Measurements from ENCODE around the gene ALKBH2.
A peak's percentile ranks its signal among the peaks of the same experiment; 100 is the strongest.

Gene ALKBH2

DNA sequence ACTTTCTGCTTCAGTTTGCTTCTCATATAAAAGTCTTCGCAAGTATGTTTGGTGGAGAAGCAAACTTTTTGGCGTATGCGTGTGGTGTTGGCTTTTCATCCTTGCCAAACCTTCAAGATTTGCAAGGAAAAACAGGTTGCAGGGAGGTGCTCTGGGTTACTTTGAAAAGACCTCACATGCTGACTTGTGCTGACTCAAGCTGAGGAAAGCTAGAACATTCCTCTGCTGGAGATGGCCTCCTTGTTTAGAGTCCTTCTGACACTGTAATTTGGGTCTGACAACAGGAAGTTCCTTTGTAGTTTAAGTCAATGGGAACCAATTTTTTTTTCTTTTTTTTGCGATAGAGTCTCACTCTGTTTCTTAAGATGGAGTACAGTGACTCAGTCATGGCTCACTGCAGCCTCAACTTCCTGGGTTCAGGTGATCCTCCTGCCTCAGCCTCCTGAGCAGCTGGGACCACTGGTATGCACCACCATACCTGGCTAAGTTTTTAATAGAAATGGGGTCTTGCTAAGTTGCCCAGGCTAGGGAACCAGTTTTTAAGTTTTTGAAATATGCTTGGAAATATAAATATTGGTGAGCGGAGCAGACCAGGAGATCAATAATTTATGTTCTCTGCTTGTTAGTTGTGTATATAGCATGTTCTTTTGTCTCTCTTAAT is 20.5 kb upstream of the ALKBH2 start:
- DNase-seq = no peak

DNA sequence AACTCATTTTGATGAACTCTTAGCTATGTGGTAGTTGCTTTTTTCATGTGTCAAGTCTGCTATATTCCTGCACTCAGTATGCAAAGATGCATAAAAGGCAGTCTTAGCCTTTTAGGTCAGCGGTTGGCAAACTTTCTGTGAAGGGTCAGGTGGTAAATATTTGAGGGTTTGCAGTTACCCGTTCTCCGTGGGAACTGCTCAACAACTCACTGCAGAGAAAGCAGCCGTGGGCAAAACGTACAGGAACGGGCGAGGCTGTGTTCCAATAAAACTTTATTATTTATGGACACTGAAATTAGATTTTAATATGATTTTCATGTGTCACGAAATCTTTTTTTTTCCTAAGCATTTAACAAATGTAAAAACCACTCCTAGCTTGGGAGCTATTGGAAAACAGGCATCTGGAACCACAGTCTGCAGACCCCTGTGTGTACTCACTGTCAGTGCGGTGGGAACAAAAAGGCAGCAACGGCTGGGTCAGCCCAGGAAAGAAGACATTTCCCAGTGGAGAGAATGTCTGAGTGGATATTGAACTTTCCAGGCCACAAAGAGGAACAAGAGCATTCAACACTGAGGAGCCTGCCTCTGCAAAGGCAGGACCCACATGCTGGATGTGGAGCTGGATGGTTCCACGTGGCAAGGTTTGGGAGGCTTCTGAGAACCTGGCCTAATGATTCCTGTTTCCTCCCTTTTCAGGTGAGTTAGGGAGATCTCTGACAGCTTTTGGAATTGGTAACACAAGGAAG is 19.6 kb upstream of the ALKBH2 start:
- DNase-seq = no peak

DNA sequence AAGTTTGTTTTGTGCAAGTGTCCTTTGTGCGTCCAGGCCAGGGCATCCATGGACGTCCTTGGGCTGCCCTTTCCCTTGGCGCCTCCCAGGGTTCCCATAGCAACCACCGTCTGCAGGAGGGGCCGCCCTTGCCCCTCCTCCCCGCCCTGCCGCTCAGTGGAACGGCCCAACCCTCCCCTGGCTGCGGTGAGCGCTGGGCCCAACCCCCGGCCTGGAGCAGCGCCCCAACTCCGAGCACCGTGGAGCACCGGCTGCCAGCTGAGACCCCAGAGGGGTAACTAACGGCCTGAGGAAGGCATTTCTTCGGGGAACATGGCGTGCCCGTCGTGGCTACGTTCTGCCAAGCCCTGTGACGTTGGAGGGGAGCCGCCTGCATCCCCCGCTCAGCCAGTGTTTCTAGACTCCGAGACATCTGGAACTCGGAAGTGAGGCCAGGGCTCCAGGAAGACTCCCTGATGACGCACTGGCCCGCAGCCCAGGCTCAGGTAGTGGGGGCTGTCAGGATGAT is 17.8 kb upstream of the ALKBH2 start:
- DNase-seq = peak; percentile 52

DNA sequence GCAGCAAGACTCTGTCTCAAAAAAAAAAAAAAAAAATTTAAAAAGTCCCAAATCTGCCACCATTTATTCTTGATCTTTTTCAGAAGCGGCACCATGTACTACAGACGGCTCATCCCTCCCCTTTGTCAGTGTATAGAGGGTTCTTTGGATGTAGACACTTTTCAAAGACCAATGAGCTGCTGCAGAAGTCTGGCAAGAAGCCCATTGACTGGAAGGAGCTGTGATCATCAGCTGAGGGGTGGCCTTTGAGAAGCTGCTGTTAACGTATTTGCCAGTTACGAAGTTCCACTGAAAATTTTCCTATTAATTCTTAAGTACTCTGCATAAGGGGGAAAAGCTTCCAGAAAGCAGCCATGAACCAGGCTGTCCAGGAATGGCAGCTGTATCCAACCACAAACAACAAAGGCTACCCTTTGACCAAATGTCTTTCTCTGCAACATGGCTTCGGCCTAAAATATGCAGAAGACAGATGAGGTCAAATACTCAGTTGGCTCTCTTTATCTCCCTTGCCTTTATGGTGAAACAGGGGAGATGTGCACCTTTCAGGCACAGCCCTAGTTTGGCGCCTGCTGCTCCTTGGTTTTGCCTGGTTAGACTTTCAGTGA is 16.6 kb upstream of the ALKBH2 start:
- DNase-seq = no peak

DNA sequence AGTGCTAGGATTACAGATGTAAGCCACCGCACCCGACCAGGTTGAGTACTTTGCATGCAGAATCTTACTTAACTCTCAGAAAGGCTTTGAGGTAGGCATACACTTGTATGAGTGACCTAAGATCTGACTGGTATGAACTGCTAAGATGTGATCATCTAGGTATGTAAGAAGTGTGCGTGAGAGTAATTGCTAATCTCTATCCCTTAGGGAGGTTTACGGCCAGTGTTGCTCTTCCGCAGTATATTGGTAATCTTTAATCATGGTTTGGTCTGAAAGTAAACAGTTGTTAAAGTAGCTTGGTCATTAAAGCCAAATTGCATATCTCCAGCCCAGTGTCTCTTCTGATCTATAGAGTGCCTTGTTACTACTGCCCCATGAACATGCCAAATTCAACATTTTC is 11.9 kb upstream of the ALKBH2 start:
- no peak for DNase-seq

DNA sequence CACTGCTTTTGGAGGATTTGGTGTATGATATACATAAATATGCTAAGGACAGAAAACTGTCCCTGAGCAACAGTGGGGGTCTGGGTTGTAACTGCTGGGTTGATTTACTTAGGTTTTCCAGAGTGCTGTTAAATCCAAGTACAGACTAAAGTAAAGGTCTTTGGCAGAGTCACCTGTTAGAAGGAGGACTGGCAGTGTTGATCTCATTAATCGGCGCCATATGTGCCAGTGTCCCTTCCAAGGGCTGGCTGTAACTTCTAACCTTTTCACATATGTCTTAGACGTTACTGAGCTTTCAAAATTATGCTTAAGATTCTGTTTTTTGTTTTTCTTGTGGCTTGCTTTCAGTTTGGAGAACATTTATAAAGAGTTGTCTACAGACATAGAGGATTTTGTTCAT is 9.2 kb upstream of the ALKBH2 start:
- DNase-seq = no peak

DNA sequence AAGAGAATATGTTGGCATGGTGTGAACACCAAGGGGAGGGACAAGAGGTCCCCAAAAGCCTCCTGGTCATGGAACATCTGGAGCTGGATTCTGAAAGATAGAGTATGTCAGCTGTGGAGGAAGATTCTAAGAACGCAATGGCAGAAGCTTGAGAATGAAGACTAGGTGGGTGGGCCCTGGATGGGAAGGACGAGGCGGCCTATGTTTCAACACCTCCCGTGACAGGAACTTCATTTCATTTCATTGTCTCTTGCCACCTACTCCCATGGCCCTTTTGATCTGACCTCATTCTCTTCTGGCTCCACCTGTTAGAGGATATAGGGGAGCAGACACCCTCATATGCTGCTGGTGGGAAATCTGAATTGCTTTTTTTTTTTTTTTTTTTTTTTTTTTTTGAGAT is 7.5 kb upstream of the ALKBH2 start:
- no peak for DNase-seq

DNA sequence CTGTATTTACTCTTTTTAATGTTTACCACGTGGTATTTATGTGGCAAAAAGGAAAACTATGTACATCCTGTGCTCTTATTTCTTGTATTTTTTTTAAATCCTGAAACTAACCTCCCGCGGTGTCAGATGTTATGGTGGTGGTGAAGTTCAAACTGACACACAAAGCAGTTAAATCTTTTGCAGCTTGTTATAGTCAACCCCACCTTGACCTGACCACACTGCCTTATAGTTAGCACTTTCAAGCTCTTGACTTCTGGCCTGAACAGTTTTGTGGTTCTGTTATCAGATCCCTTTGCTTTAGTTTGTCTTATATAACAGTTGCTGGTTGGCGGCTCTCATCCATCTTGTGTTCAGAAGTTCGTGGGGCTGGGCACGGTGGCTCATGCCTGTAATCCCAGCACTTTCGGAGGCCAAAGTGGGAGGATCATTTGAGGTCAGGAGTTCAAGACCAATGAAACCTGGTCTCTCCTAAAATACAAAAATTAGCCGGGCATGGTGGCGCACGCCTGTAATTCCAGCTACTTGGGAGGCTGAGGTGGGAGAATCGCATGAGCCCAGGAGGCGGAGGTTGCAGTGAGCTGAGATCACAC is 6.3 kb upstream of the ALKBH2 start:
- no peak for DNase-seq

DNA sequence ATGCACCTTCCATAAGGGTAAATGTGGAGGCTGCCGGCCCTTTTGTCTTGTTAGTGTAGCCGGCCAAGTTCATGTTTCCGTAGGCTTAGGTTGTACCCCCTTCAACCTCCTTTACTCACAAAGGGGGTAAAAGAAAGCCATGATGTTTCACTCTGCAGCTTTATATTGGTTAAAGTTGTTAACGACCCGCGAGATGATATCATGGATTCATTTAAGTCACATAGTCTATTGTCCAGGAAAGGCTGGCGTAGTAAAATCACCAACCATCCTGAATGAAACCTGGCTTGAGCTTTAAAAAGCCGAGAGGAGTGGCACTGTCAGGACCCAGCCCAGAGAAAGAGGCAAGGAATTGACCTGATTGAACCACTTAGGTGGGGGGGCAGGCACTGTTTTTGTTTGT is 5.4 kb upstream of the ALKBH2 start:
- DNase-seq = no peak

DNA sequence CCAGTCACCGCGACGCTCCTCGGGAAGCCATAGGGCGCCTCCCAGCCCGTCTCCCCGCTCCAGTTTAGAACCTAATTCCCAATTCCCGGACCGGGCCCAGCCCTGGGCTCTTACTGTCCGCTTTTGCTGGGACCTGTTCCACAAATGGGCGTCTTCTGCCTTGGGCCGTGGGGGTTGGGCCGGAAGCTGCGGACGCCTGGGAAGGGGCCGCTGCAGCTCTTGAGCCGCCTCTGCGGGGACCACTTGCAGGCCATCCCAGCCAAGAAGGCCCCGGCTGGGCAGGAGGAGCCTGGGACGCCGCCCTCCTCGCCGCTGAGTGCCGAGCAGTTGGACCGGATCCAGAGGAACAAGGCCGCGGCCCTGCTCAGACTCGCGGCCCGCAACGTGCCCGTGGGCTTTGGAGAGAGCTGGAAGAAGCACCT is 4.9 kb upstream of the ALKBH2 start:
- peak; percentile 46 for DNase-seq

DNA sequence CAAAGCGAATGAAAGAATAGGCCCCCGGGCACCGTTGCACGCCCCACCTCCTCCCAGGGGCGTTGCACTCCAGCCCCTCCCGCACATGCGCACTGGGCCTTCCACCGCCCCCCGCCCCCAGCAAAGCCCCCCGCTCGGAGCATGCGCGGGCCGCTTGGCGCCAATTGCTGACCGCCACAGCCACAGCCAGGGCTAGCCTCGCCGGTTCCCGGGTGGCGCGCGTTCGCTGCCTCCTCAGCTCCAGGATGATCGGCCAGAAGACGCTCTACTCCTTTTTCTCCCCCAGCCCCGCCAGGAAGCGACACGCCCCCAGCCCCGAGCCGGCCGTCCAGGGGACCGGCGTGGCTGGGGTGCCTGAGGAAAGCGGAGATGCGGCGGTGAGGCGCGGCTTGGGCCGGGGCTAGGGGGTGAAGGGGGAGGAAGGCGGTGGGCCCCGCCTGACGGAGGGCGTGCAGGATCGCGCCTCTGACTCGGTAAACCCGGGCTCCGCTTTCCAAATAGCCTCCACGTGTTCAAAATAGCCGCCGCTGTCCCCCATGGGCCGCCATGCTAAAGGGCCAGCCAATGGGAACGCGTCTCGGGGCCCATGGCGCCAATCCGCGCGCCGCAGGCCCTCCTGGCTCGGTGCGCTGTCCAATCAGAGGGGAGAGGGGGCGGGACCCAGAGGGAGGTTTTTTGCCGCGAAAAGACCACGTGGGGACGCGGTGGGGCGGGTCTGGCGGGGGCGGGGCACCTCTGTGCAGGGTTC is 4.3 kb upstream of the ALKBH2 start, which contains the start of gene UNG:
Gene UNG, plus strand, starts transcription at position 163 of the 748 bp plus-strand sequence. Its CDS starts 83 bp downstream, at position 246.
- DNase-seq = peak; percentile 98

DNA sequence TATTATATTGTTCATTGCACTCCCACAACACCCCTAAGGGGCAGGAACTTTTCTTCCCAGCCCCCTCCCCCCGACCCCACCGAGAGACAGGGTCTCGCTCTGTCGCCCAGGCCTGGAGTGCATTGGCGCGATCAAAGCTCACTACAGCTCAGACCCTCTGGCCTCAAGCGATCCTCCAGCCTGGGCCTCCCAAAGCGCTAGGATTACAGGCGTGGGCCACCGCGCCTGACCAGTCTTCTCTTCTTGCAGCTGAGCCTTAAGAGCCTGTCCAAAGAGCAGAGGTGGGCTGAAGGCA is 3.8 kb upstream of the ALKBH2 start:
- no peak for DNase-seq

DNA sequence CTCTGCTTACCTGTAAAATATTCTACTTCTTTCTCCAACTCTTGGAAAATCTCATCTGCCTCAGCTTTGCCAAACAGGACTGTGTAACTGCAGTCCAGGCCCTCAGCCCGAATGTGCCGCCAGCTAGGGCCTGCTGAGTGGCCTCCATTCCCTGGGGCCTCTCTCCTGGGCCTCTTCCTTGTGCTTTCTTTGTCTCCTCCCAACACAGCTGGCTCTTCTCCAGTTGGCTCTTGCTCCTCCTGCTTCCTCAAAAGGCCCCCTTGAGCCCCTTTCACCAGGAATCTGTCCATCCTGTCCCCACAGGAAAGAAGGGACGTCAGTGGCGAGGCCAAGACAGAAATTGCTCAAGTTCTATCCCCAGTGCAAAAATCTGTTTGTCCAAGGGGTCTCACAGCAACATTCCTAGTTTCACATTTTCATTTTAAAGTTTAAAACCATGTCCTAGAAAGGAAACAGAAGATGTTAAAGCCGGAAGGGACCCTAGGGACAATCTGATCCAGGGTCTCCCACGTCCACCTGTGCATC is 713 bp downstream of the ALKBH2 start:
- no peak for DNase-seq

DNA sequence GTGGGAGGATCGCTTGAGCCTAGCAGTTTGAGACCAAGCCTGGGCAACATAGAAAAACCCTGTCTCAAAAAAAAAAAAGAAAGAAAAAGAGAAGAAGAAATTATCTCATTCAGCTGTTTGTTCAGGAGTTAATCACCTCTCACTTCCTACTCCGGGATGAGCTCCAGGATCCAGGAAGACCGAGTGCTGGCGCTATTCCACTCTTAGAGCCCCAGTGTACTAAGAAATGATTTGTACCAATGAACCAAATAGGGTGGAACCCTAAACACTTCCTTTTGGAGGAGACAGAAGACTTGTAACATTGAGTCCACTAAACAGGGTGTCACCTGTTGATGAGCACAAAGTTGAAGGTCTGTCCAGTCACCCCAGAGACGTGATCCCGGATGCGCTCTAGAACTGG is 3.6 kb downstream of the ALKBH2 start:
- DNase-seq = no peak

DNA sequence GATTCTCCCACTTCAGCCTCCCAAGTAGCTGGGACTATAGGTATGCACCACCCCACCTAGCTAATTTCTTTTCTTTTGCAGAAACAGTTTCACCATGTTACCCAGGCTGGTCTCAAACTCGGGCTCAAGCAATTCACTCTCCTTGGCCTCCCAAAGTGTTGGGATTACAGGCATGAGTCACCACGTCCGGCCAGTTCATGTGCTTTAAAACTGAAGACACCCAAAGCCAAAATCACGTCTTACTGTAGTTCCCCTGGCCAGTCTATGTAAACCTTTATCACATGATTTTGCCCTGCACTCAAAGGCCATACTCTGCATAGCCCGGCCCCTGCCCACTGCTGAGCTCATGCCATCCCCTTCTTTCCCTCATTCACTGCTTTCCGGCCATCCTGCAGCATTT is 4.5 kb downstream of the ALKBH2 start:
- DNase-seq = no peak

DNA sequence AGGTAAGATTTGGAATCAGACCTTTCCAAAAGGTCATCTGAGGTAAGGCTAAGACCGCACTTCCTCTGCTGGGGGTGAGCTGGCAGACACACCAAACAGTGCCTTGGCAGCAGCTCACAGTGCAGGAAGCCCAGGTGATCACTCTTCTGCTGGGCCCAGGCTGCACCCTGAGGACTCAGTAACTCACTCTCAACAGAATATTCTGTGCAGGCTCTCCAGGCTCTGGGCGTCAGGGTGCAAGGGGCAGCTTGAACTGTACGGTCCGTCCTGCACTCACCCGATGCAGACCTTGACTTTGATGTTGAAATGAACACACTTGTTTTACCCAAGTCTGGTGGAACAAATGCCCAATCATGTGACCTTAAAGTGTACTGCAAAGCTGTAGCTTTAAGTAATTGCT is 6.0 kb downstream of the ALKBH2 start:
- no peak for DNase-seq

DNA sequence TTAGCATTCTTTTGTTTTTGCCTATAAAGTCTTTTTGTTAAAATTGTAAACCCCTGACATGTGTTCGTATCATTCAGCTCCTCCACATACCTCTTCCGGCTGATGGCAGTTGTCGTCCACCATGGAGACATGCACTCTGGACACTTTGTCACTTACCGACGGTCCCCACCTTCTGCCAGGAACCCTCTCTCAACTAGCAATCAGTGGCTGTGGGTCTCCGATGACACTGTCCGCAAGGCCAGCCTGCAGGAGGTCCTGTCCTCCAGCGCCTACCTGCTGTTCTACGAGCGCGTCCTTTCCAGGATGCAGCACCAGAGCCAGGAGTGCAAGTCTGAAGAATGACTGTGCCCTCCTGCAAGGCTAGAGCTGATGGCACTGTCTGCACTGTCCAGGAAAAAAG is 7.7 kb downstream of the ALKBH2 start:
- DNase-seq = no peak

DNA sequence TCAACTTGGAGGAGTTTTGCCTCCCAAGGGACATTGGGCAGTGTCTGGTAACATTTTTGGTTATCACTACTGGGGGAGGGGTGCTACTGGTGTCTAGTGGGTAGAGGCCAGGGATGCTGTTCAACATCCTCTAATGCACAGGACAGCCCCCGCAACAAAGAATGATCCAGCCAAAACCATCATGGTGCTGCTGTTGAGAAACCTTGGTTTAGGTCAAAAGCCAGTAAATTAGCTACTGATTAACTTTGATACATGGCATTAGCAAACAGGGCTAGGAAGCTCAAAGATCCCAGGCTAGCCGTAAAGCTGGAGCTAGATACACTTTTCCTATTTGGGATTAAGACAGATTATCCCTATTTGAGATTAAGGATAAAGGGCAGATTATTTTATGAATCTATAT is 8.8 kb downstream of the ALKBH2 start:
- DNase-seq = no peak

DNA sequence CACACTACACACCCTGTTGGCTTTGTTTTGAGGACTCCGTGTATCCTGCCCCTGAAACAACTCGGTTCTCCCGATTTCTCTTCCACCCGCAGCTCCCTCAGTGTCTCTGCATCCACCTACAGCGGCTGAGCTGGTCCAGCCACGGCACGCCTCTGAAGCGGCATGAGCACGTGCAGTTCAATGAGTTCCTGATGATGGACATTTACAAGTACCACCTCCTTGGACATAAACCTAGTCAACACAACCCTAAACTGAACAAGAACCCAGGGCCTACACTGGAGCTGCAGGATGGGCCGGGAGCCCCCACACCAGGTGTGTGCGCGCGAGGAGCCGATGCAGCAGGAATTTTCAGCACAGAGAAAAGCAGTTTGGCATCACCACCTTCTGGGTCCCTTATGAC is 10.5 kb downstream of the ALKBH2 start:
- no peak for DNase-seq

DNA sequence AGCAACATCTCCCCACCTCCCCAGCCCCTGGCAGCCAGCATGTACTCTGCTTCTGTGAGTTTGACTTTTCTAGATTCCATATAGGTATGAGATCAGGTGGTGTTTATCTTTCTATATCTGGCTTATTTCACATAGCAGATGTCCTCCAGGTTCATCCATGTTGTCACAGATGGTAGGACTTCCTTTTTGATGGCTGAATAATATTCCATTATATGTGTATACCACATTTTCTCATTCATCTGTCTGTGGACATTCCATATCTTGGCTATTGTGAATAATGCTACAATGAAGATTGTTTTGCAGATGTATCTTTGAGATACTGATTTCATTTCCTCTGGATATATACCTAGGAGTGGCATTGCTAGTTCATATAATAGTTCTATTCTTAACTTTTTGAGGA is 18.4 kb downstream of the ALKBH2 start:
- no peak for DNase-seq

DNA sequence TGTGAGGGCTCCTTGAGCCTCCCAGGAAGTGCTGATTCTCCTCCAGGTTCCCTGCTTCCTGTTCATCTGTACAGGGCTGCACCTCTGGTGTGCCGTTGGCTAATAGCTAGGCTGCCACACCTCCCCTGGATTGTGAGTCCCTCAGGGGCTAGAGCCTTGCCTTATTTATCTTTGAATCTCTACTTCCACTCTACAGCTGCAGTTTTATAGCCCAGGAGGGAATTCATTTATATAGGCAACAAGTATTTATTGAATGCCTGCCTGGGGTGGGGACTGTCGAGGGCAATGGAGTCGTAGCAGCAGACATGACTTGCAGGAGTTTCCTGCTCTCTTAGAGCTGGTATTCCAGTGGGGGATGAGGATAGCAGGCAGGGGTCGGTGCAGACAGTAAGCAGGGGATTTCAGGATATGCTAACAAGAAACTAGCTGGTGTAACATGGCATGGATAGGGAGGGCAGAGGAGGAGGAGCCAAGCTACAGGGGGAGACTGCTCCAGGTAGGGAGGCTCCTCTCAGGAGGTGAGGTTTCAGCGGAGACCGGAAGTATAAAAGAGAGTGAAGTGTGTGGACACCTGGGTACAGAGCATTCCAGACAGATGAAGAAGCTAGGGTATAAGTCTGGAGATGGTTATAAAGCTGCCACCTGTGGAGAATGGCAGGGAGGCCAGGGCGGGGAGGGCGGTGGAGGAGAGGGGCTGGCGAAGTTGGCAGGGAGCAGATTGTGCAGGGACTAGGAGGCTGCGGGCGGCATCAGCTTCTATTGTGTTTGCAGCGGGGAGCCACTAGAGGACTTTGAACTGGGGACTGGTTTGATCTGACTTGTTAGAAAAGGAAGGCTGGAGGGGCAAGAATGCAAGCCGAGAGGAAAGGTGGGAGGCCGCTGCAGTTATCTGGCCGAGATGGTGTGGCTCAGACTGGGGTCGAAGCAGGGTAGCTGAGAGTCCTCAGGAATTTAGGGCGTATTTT is 23.7 kb downstream of the ALKBH2 start:
- DNase-seq = no peak

DNA sequence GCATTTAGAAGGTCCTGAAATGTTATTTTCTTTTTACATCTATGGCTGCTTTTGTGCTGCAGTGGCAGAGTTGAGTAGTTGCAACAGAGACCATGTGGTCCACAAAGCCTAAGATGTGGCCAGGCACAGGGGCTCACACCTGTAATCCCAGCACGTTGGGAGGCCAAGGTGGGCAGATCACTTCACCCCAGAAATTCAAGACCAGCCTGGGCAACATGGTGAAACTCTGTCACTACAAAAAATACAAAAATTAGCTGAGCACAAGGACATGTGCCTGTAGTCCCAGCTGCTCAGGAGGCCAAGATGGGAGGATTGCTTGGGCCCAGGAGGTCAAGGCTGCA is 27.4 kb downstream of the ALKBH2 start:
- DNase-seq = no peak
